GM10248 (cell line): ENCODE measurements around the gene BMPR1B.

Source experiments
- CTCF ChIA-PET: fragments of 300-600 bp; sonication (Branson Sonifier 250); formaldehyde crosslinking; extraction: SDS; loops from one replicate; lab custom pipeline; 2021; ENCODE audit warnings: antibody characterized with exemption; lab: Yijun Ruan, JAX
- POLR2A ChIA-PET: fragments of 350-650 bp; sonication (Branson Sonifier 250); formaldehyde crosslinking; extraction: SDS; loops from one replicate; lab custom pipeline; 2020; ENCODE audit warnings: antibody characterized with exemption; lab: Yijun Ruan, JAX
- DNase-seq: peaks from one replicate; pipeline ENCODE4 v3.0.0; 2012; ENCODE audit errors: extremely low spot score
- TF ChIP-seq, protein P1 (sequence below): IDR thresholded peaks from 2 replicates; pipeline ENCODE4 v1.5.1; 2012; ENCODE audit warnings: mild to moderate bottlenecking, low read depth; ENCODE audit errors: extremely low read depth, missing control alignments, control extremely low read depth

Gene BMPR1B

GRCh38 chr4:94929696-94930095, 171.9 kb downstream of the BMPR1B start:
- no peak for DNase-seq
- ChIA-PET POLR2A (no interaction called here), CTCF (no interaction called here)
- TF ChIP-seq, protein P1, sequence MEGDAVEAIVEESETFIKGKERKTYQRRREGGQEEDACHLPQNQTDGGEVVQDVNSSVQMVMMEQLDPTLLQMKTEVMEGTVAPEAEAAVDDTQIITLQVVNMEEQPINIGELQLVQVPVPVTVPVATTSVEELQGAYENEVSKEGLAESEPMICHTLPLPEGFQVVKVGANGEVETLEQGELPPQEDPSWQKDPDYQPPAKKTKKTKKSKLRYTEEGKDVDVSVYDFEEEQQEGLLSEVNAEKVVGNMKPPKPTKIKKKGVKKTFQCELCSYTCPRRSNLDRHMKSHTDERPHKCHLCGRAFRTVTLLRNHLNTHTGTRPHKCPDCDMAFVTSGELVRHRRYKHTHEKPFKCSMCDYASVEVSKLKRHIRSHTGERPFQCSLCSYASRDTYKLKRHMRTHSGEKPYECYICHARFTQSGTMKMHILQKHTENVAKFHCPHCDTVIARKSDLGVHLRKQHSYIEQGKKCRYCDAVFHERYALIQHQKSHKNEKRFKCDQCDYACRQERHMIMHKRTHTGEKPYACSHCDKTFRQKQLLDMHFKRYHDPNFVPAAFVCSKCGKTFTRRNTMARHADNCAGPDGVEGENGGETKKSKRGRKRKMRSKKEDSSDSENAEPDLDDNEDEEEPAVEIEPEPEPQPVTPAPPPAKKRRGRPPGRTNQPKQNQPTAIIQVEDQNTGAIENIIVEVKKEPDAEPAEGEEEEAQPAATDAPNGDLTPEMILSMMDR, result no peak

- POLR2A ChIA-PET, result no interaction called here
- CTCF ChIA-PET, result no interaction called here
- no peak for DNase-seq
- TF ChIP-seq, protein P1, result no peak
Observed at GRCh38 chr4:94931626-94932025, 173.9 kb downstream of the BMPR1B start.

- ChIA-PET CTCF (no interaction called here), POLR2A (no interaction called here)
- DNase-seq, result no peak
- TF ChIP-seq, protein P1, result no peak
Observed at GRCh38 chr4:94932366-94932765, 174.6 kb downstream of the BMPR1B start.

- TF ChIP-seq, protein P1, result no peak
- no peak for DNase-seq
- ChIA-PET POLR2A (no interaction called here), CTCF (no interaction called here)
Observed at GRCh38 chr4:94933799-94934198, 176.0 kb downstream of the BMPR1B start.

- DNase-seq, result no peak
- ChIA-PET CTCF (no interaction called here), POLR2A (no interaction called here)
- TF ChIP-seq, protein P1, result no peak
Observed at GRCh38 chr4:94934201-94934600, 176.4 kb downstream of the BMPR1B start.

- ChIA-PET POLR2A (no interaction called here), CTCF (no interaction called here)
- no peak for DNase-seq
- TF ChIP-seq, protein P1, result no peak
Observed at GRCh38 chr4:94934864-94935263, 177.1 kb downstream of the BMPR1B start.

DNA sequence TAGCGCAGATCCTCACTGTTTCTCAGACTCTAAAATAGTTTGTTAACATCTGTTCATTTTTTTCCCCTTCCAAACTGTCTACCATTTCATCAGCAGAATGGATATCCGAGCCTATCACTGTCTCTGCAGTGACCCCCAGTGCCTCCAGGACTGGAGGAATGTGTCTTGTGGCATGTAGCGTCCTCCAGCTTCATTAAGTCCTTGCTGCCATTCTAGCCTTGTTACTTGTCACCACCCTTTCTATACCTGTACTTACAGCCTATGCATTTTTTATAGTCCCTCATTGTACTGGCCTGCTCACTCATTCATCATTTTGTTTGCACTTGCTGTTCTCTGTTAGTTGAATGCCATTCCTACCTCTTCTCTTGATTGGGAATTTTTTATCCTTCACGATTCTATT, 179.1 kb downstream of the BMPR1B start:
- POLR2A ChIA-PET, result no interaction called here
- CTCF ChIA-PET, result no interaction called here
- no peak for DNase-seq
- TF ChIP-seq, protein P1, result no peak
